PC-9 (cell line): Measurements from ENCODE around the gene PPP2R1B. TPM values are rescaled to one million over a fixed set of nuclear protein-coding genes. Genes with fewer than 3 reads are reported as not detected.

Experiments
- BruUV-seq: library from RNA; stranded (reverse); fragments of 400-500 nt; replicated peaks from 2 replicates; lab custom pipeline; 2021; lab: Mats Ljungman, UMichigan
- CTCF ChIA-PET: fragments of 300-600 bp; sonication (Branson Sonifier 250); formaldehyde crosslinking; loops from one replicate; lab custom pipeline; 2022; ENCODE audit warnings: antibody characterized with exemption; lab: Charles Lee
- POLR2A ChIA-PET: fragments of 300-600 bp; sonication (Branson Sonifier 250); formaldehyde crosslinking; loops from one replicate; lab custom pipeline; 2022; ENCODE audit warnings: antibody characterized with exemption; ENCODE audit not compliant: unreplicated experiment; lab: Charles Lee
- DNase-seq, 2 experiments: peaks; one replicate each; pipeline versions ENCODE4 v3.0.0 to v3.0.0-alpha.2; 2015 to 2022; ENCODE audit warnings: mixed read lengths in 1 of 2
- H2AFZ ChIP-seq: fragments of 200-600 bp; sonication (generic); 2 replicates; pipeline ENCODE4 v1.8.1; 2017; ENCODE audit warnings: antibody characterized with exemption
- H3F3A ChIP-seq: fragments of 200-600 bp; sonication (generic); 2 replicates; pipeline ENCODE4 v1.8.1; 2017; ENCODE audit warnings: antibody characterized with exemption, mild to moderate bottlenecking, low read depth; ENCODE audit not compliant: insufficient read depth
- H3K27ac ChIP-seq: fragments of 200-600 bp; sonication (generic); 2 replicates; pipeline ENCODE4 v1.6.1; 2016; ENCODE audit warnings: mixed run types
- H3K27me3 ChIP-seq: fragments of 200-600 bp; sonication (generic); 2 replicates; pipeline ENCODE4 v1.6.1; 2016; ENCODE audit warnings: low read depth, mixed run types; ENCODE audit not compliant: insufficient read depth
- H3K36me3 ChIP-seq: fragments of 200-600 bp; sonication (generic); 2 replicates; pipeline ENCODE4 v1.6.1; 2016; ENCODE audit warnings: low read depth, mixed run types
- H3K4me1 ChIP-seq: fragments of 200-600 bp; sonication (generic); replicated peaks from 2 replicates; pipeline ENCODE4 v1.6.1; 2016; ENCODE audit warnings: mixed run types; ENCODE audit not compliant: insufficient read depth
- H3K4me2 ChIP-seq: fragments of 200-600 bp; sonication (generic); 2 replicates; pipeline ENCODE4 v1.6.1; 2017; ENCODE audit warnings: mixed run types
- H3K4me3 ChIP-seq: fragments of 200-600 bp; sonication (generic); 2 replicates; pipeline ENCODE4 v1.6.1; 2016; ENCODE audit warnings: mixed run types
- H3K79me2 ChIP-seq: fragments of 200-600 bp; sonication (generic); 2 replicates; pipeline ENCODE4 v1.6.1; 2017; ENCODE audit warnings: low read depth, mixed run types
- H3K9me2 ChIP-seq: fragments of 200-600 bp; sonication (generic); 2 replicates; pipeline ENCODE4 v1.8.1; 2017; ENCODE audit warnings: mild to moderate bottlenecking; ENCODE audit not compliant: insufficient read depth
- H3K9me3 ChIP-seq: fragments of 200-600 bp; sonication (generic); 2 replicates; pipeline ENCODE4 v1.8.1; 2016; ENCODE audit warnings: low read depth; ENCODE audit not compliant: insufficient read depth
- H4K20me1 ChIP-seq: fragments of 200-600 bp; sonication (generic); 2 replicates; pipeline ENCODE4 v1.8.1; 2017; ENCODE audit not compliant: insufficient read depth
- EZH2 ChIP-seq: fragments of 200-600 bp; sonication (generic); IDR thresholded peaks from 2 replicates; pipeline ENCODE4 v1.8.0; 2017; ENCODE audit warnings: antibody characterized with exemption, low read depth
- intact Hi-C: fragments of 100-400 bp; cut with micrococcal nuclease; formaldehyde crosslinking; loops from one replicate; pipeline ENCODE4 v1.10.0; 2022; ENCODE audit not compliant: unreplicated experiment
- total RNA-seq: library from RNA; stranded (reverse); gene quantifications from 2 replicates; pipeline ENCODE4 v1.2.3, GENCODE V29; 2021
- TF ChIP-seq, protein P1 (sequence below): fragments of 200-600 bp; sonication (generic); conservative IDR thresholded peaks from 2 replicates; pipeline ENCODE4 v1.6.1; 2017; ENCODE audit warnings: mixed run types, antibody characterized with exemption, mild to moderate bottlenecking, moderate library complexity

Gene PPP2R1B
- total RNA-seq, 1 experiment from 2014 or later, result 36.4 TPM

DNA sequence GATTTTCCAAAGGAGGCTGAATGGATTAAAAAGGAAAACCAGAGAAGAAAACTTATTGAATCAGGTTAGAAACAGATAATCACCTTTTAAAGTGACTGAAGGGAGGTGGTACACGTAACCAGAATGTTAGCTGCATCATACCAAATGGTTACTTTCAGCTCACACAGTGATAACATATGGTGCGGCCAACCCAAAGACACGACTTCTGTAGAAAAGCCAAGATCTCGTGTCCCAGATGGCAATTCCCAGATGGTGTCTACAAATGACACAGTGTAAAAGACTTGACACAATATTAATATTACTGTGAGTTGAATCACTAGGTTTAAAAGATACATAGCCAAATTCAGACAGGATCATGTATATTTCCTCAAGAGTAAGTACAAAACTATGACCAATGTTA, 5.2 kb downstream of the PPP2R1B start:
- Histone ChIP-seq H3K79me2 (peaks cover 37% of the 10 kb centered on the region), H3K27me3 (no peaks in the 10 kb centered on the region), H3K4me2 (no peak overlapping the region), H3K9me3 (no peaks in the 10 kb centered on the region), H4K20me1 (0 out of 2 replicates have a peak, but pooled peaks cover 8% of the 10 kb centered on the region), H3K36me3 (peaks cover 56% of the 10 kb centered on the region), H3K27ac (no peak overlapping the region), H3K4me3 (no peak overlapping the region), H3K4me1 (peaks cover 16% of the 10 kb centered on the region), H2AFZ (no peak overlapping the region), H3K9me2 (no peaks in the 10 kb centered on the region), H3F3A (no peaks in the 10 kb centered on the region)
- CTCF ChIA-PET, result no interaction called here
- intact Hi-C loops, result no loop called here
- DNase-seq, result no peak
- TF ChIP-seq, protein P1, sequence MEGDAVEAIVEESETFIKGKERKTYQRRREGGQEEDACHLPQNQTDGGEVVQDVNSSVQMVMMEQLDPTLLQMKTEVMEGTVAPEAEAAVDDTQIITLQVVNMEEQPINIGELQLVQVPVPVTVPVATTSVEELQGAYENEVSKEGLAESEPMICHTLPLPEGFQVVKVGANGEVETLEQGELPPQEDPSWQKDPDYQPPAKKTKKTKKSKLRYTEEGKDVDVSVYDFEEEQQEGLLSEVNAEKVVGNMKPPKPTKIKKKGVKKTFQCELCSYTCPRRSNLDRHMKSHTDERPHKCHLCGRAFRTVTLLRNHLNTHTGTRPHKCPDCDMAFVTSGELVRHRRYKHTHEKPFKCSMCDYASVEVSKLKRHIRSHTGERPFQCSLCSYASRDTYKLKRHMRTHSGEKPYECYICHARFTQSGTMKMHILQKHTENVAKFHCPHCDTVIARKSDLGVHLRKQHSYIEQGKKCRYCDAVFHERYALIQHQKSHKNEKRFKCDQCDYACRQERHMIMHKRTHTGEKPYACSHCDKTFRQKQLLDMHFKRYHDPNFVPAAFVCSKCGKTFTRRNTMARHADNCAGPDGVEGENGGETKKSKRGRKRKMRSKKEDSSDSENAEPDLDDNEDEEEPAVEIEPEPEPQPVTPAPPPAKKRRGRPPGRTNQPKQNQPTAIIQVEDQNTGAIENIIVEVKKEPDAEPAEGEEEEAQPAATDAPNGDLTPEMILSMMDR, result no peak
- no peak for TF ChIP-seq EZH2
- no TSS peak for BruUV-seq
- POLR2A ChIA-PET, result no interaction called here

- Histone ChIP-seq H3K4me2 (no peak overlapping the region), H3K27ac (no peak overlapping the region), H3K27me3 (no peaks in the 10 kb centered on the region), H2AFZ (no peak overlapping the region), H3K9me3 (no peaks in the 10 kb centered on the region), H3K4me3 (no peak overlapping the region), H3K79me2 (peaks cover 26% of the 10 kb centered on the region), H3K36me3 (peaks cover 62% of the 10 kb centered on the region), H4K20me1 (0 out of 2 replicates have a peak, but pooled peaks cover 3% of the 10 kb centered on the region), H3K9me2 (no peaks in the 10 kb centered on the region), H3F3A (no peaks in the 10 kb centered on the region), H3K4me1 (peaks cover 14% of the 10 kb centered on the region)
- POLR2A ChIA-PET, result interaction anchor here (0.5 to 0.7 kb wide), 3 partner anchors 13 to 15 kb away, joined by 4 to 7 read pairs (median 7); no protein-coding TSS in a partner anchor
- intact Hi-C loops, result no loop called here
- DNase-seq, result no peak
- BruUV-seq, result no TSS peak
- TF ChIP-seq, protein P1, result no peak
- no peak for TF ChIP-seq EZH2
- CTCF ChIA-PET, result no interaction called here
These were observed 6.3 kb downstream of the PPP2R1B start for GRCh38 chr11:111759778-111760407.

- Histone ChIP-seq H3K4me2 (no peak overlapping the region), H3K79me2 (peaks cover 21% of the 10 kb centered on the region), H3K4me3 (no peak overlapping the region), H2AFZ (no peak overlapping the region), H4K20me1 (no peaks in the 10 kb centered on the region), H3K27ac (no peak overlapping the region), H3K4me1 (peaks cover 9% of the 10 kb centered on the region), H3K36me3 (peaks cover 66% of the 10 kb centered on the region), H3F3A (no peaks in the 10 kb centered on the region), H3K9me2 (no peaks in the 10 kb centered on the region), H3K9me3 (no peaks in the 10 kb centered on the region), H3K27me3 (no peaks in the 10 kb centered on the region)
- no peak for TF ChIP-seq EZH2
- TF ChIP-seq, protein P1, result no peak
- no peak for DNase-seq
- intact Hi-C loops, result no loop called here
- POLR2A ChIA-PET, result interaction anchor here (0.5 kb wide), 1 partner anchor 15 kb away, joined by 4 read pairs; no protein-coding TSS in a partner anchor
- BruUV-seq, result no TSS peak
- CTCF ChIA-PET, result no interaction called here
These were observed 6.8 kb downstream of the PPP2R1B start for GRCh38 chr11:111759376-111759775.
